Anterior cingulate cortex (tissue), 58 donors: Measurements from ENCODE around the gene ADAMTS9.

Source experiments
- DNase-seq, 58 donors: peaks; one replicate each; lab custom pipeline; 2025; lab: John Stamatoyannopoulos, UW

ADAMTS9 gene, protein sequence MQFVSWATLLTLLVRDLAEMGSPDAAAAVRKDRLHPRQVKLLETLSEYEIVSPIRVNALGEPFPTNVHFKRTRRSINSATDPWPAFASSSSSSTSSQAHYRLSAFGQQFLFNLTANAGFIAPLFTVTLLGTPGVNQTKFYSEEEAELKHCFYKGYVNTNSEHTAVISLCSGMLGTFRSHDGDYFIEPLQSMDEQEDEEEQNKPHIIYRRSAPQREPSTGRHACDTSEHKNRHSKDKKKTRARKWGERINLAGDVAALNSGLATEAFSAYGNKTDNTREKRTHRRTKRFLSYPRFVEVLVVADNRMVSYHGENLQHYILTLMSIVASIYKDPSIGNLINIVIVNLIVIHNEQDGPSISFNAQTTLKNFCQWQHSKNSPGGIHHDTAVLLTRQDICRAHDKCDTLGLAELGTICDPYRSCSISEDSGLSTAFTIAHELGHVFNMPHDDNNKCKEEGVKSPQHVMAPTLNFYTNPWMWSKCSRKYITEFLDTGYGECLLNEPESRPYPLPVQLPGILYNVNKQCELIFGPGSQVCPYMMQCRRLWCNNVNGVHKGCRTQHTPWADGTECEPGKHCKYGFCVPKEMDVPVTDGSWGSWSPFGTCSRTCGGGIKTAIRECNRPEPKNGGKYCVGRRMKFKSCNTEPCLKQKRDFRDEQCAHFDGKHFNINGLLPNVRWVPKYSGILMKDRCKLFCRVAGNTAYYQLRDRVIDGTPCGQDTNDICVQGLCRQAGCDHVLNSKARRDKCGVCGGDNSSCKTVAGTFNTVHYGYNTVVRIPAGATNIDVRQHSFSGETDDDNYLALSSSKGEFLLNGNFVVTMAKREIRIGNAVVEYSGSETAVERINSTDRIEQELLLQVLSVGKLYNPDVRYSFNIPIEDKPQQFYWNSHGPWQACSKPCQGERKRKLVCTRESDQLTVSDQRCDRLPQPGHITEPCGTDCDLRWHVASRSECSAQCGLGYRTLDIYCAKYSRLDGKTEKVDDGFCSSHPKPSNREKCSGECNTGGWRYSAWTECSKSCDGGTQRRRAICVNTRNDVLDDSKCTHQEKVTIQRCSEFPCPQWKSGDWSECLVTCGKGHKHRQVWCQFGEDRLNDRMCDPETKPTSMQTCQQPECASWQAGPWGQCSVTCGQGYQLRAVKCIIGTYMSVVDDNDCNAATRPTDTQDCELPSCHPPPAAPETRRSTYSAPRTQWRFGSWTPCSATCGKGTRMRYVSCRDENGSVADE (N-terminal part only)

DNA sequence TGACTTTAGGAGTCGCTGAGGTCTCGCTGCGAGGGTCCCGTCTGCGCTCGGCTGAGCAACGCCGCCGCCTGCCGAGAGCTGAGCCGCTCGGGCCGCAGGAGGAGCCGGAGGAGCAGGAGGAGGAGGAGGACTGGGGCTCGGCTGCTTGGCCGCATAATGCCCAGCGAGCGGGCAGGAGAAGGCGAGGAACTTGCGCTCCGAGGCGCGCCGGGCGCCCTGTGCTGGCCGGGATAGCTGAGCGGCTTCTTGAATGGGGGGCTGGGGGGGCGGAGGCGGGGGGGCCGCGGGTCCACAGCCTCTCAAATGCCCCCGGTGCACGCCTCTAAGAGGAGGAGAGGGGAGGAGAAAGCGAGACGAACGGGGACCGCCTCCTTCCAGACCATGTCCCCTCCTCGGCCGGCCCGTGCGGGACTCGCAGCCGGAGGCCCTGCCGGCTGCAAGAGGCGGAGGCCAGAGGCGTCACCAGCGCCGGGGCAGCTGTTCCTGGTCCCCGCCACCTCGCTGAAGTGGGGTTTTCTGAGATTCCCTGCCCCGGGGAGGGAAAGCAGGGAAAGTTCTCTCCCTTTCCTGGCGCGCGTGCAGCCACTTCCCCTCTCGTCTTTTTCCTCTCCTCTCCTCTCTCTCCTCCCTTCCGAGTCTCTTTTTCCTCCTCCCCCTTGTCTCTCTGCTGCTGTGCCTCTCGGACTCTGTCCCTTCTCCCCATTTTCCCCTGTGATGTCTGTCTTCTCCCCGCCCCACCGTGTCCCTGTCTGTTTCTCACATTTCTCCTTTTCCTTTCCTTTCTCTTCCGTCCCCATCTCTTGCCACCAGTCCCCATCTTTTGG is at the start of gene ADAMTS9:
Gene ADAMTS9 (minus strand): TSS at position 220 of the 824 bp plus-strand sequence. CDS start 343 bp downstream, outside the sequence.
- peak in 55 of 58 donors; percentile 2 to 78 (median 50) for DNase-seq

DNA sequence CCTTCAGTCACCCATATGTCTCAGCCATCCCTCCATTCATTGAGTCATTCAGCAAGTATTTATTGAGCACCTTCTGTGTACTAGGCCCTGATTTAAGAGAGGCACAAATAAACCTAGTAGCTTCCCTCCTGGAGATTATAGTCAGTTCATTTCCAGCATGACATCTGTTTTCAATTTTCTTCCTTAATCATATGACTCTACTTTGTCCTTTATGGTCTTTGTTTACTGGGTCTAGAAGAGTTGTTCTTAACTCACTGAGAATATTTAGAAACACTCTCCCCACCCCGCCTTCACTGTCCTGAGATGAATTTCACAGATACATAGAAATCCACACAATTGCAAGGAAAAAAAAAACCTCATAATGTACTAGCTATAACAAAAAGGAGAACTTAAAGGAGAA is 44.8 kb upstream of the ADAMTS9 start:
- DNase-seq = no peak

DNA sequence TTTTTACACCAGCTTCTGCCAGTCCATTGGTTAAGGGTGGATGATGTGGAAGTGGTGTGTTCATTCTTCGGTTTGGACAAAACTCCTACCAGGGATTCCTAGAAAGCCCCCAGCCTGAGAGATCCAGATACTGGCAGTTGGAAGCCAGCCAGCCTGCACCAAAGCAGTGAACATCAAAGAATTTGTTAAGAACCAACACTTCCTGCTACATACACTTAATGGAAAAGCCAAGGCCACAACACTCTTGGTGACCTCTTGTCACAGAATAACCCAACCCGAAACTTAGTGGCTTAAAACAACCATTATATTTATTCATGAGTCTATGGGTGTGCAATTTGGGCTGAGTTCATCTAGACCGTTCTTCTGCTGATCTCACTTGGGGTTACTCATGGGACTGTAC is 42.9 kb upstream of the ADAMTS9 start:
- DNase-seq = no peak

DNA sequence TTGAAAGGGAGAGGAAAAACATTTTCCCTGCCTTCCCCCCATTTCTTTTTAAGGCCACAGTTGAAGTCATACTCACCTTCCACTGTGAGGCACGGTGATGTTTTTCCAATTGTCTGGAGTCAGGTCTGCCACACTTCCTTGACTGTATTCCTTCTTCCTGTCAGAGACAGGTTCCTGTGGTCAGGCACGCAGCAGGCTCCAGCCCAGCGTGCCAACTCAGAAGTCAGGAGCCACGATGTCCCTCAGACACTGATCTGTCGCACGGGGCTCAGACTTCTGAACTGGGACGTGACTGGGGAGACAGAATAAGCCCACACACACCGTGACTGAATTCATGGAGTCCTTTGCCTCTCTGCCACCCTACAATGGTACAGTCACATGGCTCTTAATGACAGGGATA is 41.2 kb upstream of the ADAMTS9 start:
- no peak for DNase-seq

DNA sequence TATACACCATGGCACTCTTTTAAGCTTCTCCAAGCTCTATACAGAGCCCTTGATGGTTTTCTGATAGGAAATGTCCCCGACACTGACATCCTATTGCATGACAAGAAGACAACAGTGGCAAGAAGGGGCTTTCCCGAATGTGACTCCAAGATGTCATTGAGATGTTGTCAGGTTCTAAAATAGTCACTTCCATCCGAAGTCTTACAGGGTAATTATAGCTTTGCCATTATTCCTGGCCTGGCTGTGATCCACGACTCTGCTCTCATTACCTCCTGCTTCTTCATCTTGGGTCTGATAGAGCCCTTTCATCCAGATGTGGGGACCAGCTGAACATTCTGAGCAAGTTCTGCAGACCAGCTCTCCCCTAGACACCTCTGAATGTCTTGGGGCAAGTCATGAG is 40.6 kb upstream of the ADAMTS9 start:
- no peak for DNase-seq

DNA sequence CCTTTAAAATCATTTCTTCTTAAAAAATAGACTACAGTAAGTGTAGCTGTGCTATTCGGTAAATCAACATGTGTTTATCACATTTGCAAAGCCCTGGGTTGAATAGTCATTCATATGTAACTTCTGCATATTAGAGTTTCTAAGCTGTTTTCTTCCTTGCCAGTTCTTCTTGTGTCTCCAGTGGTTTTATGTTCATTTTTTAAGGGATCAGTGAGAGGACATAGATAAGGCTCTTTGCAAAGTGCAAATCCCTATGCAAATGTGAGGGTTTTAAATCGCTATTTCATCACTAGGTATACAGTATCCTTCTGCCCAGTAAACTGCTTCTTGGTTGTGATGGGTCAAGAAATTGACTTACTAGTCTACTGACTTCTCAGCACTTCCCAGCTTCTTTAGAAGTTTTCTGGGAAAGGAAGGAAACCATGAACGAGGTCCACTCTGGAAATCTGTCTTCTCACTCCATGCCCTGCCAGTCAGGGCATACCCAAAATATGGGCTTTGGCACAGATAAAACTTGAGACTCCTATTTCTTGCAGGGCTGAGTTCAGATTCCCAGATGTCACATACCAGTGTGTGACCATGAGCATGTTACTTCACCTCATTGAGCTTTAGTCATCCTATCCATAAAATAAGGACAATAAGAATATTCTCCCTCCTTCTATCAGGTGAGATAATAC is 38.8 kb upstream of the ADAMTS9 start:
- no peak for DNase-seq

DNA sequence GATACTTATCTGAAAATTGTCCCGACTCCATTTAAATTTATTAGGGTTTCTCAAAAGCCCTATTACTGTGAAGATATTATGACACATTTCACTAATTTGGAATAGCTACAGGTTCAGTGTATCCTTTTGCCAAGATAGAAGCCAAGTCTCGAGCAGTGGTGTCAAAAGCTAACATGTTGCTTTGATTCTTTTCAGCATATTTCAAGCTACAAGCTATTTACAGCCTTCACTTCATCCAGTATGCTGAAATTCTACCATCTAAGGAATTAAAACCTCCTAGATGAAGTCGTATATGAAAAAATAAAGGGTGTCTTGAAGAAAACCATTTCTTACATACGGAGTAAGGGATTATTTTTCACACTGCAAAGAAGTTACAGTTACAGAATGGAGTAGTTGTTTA is 31.2 kb upstream of the ADAMTS9 start:
- no peak for DNase-seq

DNA sequence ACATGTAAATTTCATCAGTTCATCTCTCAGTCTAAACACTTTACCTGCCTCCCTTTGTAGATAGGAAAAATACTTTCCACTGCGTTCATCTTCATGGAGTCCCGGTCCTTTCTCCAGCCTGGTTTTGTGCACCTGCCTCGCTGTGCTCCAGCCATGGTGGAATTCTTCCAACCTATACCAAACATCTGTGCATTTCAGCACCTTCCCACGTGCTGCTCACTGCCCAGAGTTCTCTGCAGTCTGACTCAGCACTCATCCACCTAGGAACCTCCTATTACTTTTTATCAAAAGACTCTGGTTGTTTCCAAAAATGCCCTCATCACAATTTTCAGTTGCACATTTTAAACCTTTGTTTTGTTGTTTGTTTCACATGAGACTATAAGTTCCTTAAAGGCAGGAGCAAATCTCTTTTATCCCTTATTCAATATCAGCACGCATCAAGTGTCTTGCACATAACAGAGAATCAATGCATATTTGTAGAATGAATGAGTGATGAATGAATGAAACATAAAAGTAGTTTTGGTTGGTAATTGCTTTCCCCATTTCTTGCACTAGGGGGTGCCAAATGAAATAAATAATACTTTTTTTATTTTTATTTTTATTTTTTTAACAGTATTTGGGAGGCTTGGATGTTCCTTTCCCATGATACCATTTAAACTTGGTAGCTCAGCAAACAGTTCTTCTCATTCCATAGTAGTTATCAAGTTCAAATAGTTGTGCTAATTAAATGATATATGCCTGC is 30.2 kb upstream of the ADAMTS9 start:
- no peak for DNase-seq

DNA sequence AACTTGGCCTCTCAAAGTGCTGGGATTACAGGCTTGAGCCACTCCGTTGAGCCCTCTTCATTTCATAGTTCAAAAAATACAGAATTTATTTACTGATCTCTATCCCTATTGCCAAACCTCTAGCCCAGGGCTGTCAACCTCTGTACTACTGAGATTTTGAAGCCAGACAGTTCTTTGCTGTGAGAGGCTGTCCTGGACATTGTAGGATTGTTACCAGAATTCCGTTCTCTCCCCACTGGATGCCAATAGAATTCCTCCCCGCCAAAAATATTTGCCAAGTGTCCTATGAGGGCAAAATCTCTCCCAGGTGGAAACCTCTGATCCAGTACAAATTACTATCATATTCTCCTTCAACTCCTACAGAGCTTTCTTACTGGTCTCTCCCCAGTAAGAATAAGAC is 29.6 kb upstream of the ADAMTS9 start:
- no peak for DNase-seq

DNA sequence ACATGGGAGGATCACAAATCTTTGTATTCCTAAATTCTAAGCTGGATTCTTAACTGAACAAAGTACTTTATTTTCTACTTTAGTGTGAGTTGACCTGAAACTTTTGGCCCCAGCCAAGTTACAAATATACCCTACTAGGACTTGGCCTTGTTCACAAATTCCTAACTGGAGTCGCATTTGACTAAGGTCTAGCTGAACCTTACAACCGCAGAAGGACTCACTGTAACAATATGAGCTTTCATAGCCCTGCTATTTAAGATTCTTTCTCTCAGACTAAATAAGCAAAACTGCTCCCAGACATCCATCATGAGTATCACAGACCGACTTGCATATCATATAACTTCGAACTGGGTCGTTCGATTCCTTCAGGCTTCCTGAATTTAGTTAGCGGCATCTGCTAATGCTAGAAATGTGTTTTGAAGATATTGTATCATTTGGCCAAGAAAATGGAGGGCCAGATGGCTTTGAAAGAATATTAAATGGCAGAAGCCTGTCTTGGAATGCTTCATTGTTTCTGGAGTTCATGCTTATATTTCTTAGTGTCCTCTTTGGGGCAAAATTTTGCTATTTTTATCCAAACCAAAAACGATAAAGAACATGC is 28.4 kb upstream of the ADAMTS9 start:
- DNase-seq = no peak

DNA sequence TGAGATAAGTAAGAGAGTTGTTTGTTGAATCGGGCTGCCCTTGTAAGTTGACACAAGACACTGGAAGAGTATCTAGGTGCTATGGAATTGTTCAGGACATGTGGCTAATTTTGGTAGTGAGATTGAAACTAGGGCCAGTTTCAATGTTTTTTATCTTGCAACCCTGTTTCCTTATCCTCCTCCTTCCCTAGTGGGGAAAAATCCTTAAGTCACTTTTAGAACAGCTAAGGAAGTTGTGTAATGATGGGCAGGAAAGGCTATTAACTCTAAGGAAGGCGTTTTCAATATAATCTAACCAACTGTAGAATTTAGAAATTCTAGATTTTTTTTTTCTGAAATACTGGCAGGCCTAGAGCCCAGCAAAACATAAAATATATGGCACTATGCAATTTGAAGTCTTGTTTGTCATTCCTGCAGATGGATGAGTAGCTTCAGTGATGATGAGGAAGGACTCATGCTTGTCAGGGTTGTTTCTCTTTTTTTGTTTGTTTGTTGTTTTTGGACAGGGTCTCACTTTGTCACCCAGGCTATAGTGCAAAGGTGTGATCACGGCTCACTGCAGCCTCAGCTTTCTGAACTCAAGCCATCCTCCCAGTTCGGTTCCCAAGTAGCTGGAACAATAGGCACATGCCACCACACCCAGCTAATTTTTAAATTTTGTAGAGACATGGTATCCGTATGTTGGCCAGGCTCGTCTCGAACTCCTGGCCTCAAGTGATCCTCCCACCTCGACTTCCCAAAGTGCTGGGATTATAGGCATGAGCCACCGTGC is 27.6 kb upstream of the ADAMTS9 start:
- DNase-seq = no peak

DNA sequence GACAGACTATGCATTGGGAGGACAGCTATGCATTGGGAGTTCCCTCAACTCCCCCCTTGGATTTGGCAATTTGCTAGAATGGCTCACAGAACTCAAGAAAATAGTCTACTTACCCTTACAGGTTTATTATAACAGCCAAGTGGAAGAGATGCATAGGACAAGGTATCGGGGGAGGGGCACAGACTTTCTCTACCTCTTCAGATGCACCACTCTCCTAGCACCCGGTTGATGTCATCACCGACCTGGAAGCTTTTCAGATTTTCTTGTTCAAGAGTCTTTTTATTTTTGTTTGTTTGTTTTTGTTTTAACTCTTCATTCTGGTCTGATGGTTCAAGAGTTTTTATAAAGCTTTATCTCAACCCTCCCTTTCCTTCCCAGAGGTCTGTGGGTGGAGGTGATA is 20.7 kb upstream of the ADAMTS9 start:
- no peak for DNase-seq

DNA sequence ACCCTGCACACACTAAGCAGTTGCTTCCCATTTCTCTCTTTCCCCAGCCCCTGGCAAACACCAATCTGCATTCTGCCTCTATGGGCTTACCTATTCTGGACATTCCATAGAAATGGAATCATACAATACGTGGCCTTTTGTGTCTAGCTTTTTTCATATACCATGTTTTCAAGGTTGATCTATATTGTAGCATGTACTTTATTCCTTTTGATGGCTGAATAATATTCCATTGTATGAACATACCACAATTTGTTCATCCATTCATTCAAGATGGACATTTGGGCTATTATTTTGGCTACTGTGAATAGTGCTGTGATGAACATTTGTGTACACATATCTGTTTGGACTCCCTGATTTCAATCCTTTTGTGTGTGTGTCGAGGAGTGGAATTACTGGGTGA is 18.1 kb upstream of the ADAMTS9 start:
- no peak for DNase-seq

DNA sequence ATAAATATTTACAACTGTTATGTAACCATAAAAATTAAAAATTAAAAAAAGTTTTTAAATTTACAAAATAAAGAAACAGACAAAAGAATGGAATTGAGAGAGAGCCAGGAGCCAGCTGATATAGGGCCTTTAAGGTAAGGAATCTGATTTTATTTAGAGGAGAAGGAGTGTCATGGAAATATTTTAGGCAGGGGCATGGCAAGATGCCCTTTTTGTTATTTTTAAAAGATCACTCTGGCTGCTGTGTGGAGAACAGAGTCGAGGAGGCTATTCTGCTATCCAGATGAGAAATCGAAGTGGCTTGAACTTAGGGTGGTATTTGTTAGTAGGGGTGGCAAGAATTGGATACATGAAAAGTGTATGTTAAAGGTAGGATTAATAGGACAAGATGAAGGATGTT is 9.1 kb upstream of the ADAMTS9 start:
- DNase-seq = no peak

DNA sequence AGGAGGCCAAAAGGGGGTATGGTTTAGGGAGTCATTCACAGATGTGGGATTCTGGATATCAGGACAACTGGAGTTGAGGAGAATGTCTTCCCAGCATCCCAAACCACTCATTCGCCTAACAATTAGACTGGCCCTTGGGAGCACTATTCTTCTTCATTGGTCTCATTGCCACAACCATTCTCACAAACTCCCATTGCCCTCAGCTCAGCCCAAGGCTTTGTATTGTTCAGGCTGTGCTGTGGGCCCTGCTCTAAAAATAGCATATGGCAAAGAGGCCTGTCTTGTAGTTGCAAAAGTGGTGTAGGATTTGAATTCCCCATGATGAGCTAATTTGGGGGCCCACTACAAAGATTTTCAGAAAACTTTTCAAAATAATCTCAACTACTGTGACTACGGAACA is 6.3 kb upstream of the ADAMTS9 start:
- no peak for DNase-seq

DNA sequence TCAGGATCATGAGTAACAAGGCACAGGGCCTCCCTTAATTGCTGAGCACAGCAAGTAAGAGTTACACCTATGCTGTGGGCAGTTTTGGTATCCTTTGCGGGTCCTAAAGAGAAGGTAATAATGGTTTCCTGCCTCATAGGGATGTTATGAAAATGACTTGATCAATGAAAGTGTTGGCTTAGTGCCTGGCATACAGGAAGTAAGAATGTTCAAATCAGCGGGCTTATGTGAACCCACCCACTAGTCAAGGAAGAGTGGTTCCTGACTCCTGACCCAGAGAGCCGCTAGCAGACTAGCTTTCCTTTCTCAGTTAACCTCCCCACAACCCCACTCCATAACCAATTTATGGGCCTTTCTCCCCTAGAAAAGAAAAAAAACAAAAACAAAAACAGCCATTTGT is 5.2 kb upstream of the ADAMTS9 start:
- no peak for DNase-seq

DNA sequence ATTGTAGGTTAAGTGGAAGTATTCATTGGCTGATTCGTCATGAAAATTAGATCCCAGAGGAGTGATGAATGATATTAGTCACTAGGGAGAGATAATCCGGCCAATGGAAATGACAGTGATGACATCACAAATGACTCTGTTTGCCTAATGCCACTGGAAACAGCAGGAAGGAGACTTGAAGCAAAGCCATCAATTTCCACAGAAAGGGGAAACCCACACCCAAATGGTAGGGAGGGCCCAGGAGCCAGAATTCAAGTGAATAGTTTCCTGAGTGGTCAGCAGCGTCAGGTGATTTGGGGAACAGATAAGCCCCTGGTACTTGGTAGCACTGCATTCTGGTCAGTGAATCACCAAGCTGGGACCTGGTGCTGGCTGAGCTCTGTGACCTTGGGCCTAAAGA is 3.3 kb upstream of the ADAMTS9 start:
- DNase-seq = no peak
